ENCODE results near the gene SLC4A11. TPM values are rescaled to one million over a fixed set of nuclear protein-coding genes. Genes with fewer than 3 reads are reported as not detected.
A peak's percentile ranks its signal among the peaks of the same experiment; 100 is the strongest.

Gene SLC4A11
- total RNA-seq, 2 experiments from 2014 or later = 0.08 to 0.60 TPM

- ChIA-PET CTCF (no interaction called here), POLR2A (interaction anchor here (0.8 to 1.5 kb wide), 5 partner anchors 15 to 110 kb away, joined by 3 to 7 read pairs (median 4); partner anchors contain the start of genes FASTKD5 and UBOX5)
- Mint-ChIP-seq H3K36me3 (ENCODE audit: low read depth) (peaks cover 41% of the 10 kb centered on the region), H3K9me3 (no peaks in the 10 kb centered on the region), H3K4me1 (ENCODE audit: low read depth) (peaks cover 26% of the 10 kb centered on the region), H3K27me3 (no peaks in the 10 kb centered on the region), H3K27ac (peak overlapping the region; percentile 92), H3K4me3 (peak overlapping the region; percentile 96)
- H3K4me3 ChIP-seq (ENCODE audit: low read length) = peak overlapping the region; percentile 99
- DNase-seq (no peak), ATAC-seq (ENCODE audit: poor library complexity) (no peak)
- TF ChIP-seq, protein P1, sequence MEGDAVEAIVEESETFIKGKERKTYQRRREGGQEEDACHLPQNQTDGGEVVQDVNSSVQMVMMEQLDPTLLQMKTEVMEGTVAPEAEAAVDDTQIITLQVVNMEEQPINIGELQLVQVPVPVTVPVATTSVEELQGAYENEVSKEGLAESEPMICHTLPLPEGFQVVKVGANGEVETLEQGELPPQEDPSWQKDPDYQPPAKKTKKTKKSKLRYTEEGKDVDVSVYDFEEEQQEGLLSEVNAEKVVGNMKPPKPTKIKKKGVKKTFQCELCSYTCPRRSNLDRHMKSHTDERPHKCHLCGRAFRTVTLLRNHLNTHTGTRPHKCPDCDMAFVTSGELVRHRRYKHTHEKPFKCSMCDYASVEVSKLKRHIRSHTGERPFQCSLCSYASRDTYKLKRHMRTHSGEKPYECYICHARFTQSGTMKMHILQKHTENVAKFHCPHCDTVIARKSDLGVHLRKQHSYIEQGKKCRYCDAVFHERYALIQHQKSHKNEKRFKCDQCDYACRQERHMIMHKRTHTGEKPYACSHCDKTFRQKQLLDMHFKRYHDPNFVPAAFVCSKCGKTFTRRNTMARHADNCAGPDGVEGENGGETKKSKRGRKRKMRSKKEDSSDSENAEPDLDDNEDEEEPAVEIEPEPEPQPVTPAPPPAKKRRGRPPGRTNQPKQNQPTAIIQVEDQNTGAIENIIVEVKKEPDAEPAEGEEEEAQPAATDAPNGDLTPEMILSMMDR (IDR thresholded peaks at IDR 0.05) = no peak
- peaks cover 26% of the 10 kb centered on the region for H3K36me3 ChIP-seq (ENCODE audit: insufficient read depth, low read length)
- intact Hi-C loops (cut with DNase I, micrococcal nuclease) = loop anchor here in 1 of 2 experiments (5.0 to 10.0 kb wide), 2 partner anchors 41 to 158 kb away; partner anchors contain the start of genes GNRH2 and MRPS26
- no peaks in the 10 kb centered on the region for H3K27me3 ChIP-seq (ENCODE audit: control insufficient read depth in 1 of 2, insufficient read depth in 2 of 2, low read length in 2 of 2)
- H3K9me3 ChIP-seq (ENCODE audit: control insufficient read depth in 1 of 2, insufficient read depth in 1 of 2, low read length in 2 of 2) = no peaks in the 10 kb centered on the region
- peak overlapping the region; percentile 78 to 83 for H3K27ac ChIP-seq (ENCODE audit: low read depth in 1 of 2, low read length in 2 of 2)
- peaks cover 25% of the 10 kb centered on the region for H3K4me1 ChIP-seq (ENCODE audit: insufficient read depth, low read length)
These were observed 36.0 kb downstream of the SLC4A11 start for GRCh38 chr20:3202965-3203314.

DNA sequence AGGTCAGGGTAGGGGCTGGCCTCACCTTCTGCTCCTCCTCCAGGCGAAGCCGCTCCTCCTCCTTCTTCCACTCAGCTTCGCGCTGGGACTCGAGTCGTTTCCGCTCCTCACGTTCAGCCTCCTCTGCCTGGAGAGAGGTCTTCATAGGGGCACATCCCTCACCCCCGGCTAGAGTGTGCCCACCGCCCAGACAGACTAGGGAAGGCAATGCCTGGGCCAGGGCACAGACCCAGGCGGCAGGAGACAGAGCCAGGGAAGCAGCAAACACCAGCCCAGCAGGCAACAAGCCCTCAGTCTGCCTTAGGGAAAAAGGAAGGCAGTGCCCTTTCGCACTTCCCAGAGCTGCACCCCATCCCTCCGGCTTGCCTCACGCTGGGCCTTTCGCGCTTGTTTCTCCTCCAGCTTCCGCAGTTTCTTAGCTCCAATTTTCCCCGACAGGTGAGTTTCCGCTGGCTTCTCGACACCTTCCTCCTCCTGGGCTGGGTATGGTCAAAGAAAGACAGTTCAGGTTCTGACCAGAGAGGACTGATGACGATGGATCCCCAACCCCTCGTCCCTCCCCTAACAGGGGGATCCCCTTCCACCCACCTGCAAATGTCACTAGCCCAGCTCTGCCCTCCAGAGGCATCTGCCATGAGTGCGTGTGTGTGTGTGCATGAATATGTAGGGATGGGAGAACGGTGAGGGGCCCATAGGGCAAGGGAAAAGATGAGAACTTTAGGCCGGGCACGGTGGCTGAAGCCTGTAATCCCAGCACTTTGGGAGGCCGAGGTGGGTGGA is 38.8 kb downstream of the SLC4A11 start:
- DNase-seq = no peak
- Mint-ChIP-seq H3K27ac (no peak overlapping the region), H3K36me3 (ENCODE audit: low read depth) (peaks cover 65% of the 10 kb centered on the region), H3K27me3 (no peaks in the 10 kb centered on the region), H3K4me1 (ENCODE audit: low read depth) (peaks cover 32% of the 10 kb centered on the region), H3K9me3 (no peaks in the 10 kb centered on the region), H3K4me3 (no peak overlapping the region)
- Histone ChIP-seq H3K36me3 (ENCODE audit: insufficient read depth, low read length) (peaks cover 45% of the 10 kb centered on the region), H3K27me3 (ENCODE audit: control insufficient read depth in 1 of 2, insufficient read depth in 2 of 2, low read length in 2 of 2) (no peaks in the 10 kb centered on the region), H3K4me3 (ENCODE audit: low read length) (no peak overlapping the region), H3K4me1 (ENCODE audit: insufficient read depth, low read length) (peaks cover 25% of the 10 kb centered on the region), H3K9me3 (ENCODE audit: control insufficient read depth in 1 of 2, insufficient read depth in 1 of 2, low read length in 2 of 2) (no peaks in the 10 kb centered on the region), H3K27ac (ENCODE audit: low read depth in 1 of 2, low read length in 2 of 2) (no peak overlapping the region)
- POLR2A ChIA-PET = no interaction called here
- intact Hi-C loops (cut with DNase I, micrococcal nuclease) = loop anchor here in 1 of 2 experiments (5.0 to 10.0 kb wide), 2 partner anchors 38 to 155 kb away; partner anchors contain the start of genes GNRH2 and MRPS26
- ATAC-seq (ENCODE audit: poor library complexity) = no peak
- TF ChIP-seq, protein P1 (IDR thresholded peaks at IDR 0.05) = no peak
- CTCF ChIA-PET = interaction anchor here (0.9 kb wide), 1 partner anchor 17 kb away, joined by 4 read pairs; no protein-coding TSS in a partner anchor

DNA sequence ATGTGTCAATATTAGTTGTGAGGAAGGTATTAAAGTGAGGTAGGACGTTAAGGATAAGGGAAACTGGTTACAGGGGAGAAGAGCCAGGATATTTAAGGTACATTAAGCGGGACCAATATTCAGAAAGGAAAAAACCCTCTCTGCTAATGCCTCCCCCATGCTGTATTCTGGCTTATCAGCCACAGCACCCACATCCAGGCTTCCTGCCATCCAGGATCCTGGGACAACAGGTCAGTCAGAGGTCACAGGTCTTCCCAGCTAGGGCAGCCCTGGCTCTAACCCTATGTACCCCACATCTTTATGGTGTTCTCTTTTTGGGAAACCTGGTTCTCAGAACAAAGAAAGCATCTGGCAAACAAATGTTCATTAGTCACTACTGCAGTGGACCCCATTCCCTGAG is 39.8 kb downstream of the SLC4A11 start:
- ChIA-PET CTCF (no interaction called here), POLR2A (no interaction called here)
- H3K4me3 ChIP-seq (ENCODE audit: low read length) = no peak overlapping the region
- Mint-ChIP-seq H3K27ac (no peak overlapping the region), H3K9me3 (no peaks in the 10 kb centered on the region), H3K4me3 (no peak overlapping the region), H3K36me3 (ENCODE audit: low read depth) (peaks cover 70% of the 10 kb centered on the region), H3K27me3 (no peaks in the 10 kb centered on the region), H3K4me1 (ENCODE audit: low read depth) (peaks cover 26% of the 10 kb centered on the region)
- TF ChIP-seq, protein P1 (IDR thresholded peaks at IDR 0.05) = no peak
- H3K9me3 ChIP-seq (ENCODE audit: control insufficient read depth in 1 of 2, insufficient read depth in 1 of 2, low read length in 2 of 2) = no peaks in the 10 kb centered on the region
- no peaks in the 10 kb centered on the region for H3K27me3 ChIP-seq (ENCODE audit: control insufficient read depth in 1 of 2, insufficient read depth in 2 of 2, low read length in 2 of 2)
- peaks cover 20% of the 10 kb centered on the region for H3K4me1 ChIP-seq (ENCODE audit: insufficient read depth, low read length)
- H3K27ac ChIP-seq (ENCODE audit: low read depth in 1 of 2, low read length in 2 of 2) = no peak overlapping the region
- intact Hi-C loops (cut with DNase I, micrococcal nuclease) = no loop called here
- DNase-seq (no peak), ATAC-seq (ENCODE audit: poor library complexity) (no peak)
- H3K36me3 ChIP-seq (ENCODE audit: insufficient read depth, low read length) = peaks cover 55% of the 10 kb centered on the region

Measured in CD4-positive, alpha-beta T cell (primary cell).